Astrocyte (in vitro differentiated cells and primary cell): Measurements from ENCODE around the gene HELT.

Experiments used
- CTCF ChIP-seq: IDR thresholded peaks from 2 replicates; pipeline ENCODE4 v1.5.1; 2011; ENCODE audit warnings: low read depth, mild to moderate bottlenecking, inconsistent platforms, low read length, moderate library complexity; ENCODE audit not compliant: insufficient read depth
- EZH2 ChIP-seq: IDR thresholded peaks from 2 replicates; pipeline ENCODE4 v1.6.1; 2012; ENCODE audit warnings: mild to moderate bottlenecking, low read length, inconsistent platforms; ENCODE audit not compliant: insufficient read depth

DNA sequence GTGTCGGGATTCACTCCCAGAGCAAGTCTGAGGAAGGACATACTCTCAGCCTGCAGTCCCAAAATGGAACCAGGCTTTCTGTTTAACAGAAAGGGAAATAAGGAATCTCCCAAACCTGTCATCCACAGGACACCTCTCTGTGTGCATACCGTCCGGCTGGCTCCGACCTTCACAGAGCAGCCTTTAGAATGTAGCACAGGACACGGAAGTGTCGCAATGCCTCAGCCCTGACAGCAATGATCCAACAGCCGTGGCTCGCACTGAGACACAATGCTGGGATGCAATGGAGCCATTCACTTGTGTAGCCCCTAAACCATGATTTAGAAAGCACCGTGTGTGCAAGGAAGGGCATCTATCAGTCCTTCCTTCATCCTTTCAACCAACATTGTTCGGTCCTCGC lies 15.5 kb upstream of the HELT start:
- no peak for TF ChIP-seq CTCF
- TF ChIP-seq EZH2, result no peak
